ENCODE data around the gene TOGARAM2.

The TOGARAM2 gene

GRCh38 chr2:28997847-28998735 lies 17.0 kb downstream of the TOGARAM2 start:
- no peak for DNase-seq (ENCODE audit: low spot score)

GRCh38 chr2:29000481-29000880 lies 19.4 kb downstream of the TOGARAM2 start:
- no peak for DNase-seq (ENCODE audit: low spot score)

GRCh38 chr2:29000956-29001355 lies 19.9 kb downstream of the TOGARAM2 start:
- DNase-seq (ENCODE audit: low spot score), result no peak

- DNase-seq (ENCODE audit: low spot score), result no peak
Measured at GRCh38 chr2:29001806-29002205, 20.7 kb downstream of the TOGARAM2 start.

GRCh38 chr2:29004755-29005154 lies 23.7 kb downstream of the TOGARAM2 start:
- no peak for DNase-seq (ENCODE audit: low spot score)

GRCh38 chr2:29005331-29005730 lies 24.2 kb downstream of the TOGARAM2 start:
- DNase-seq (ENCODE audit: low spot score), result no peak

- DNase-seq (ENCODE audit: low spot score), result no peak
Measured at GRCh38 chr2:29006092-29006979, 25.2 kb downstream of the TOGARAM2 start.

GRCh38 chr2:29006980-29007301 lies 25.8 kb downstream of the TOGARAM2 start:
- DNase-seq (ENCODE audit: low spot score), result no peak

- DNase-seq (ENCODE audit: low spot score), result no peak
Measured at GRCh38 chr2:29009270-29009669, 28.2 kb downstream of the TOGARAM2 start.

GRCh38 chr2:29009711-29010677 lies 28.9 kb downstream of the TOGARAM2 start:
- DNase-seq (ENCODE audit: low spot score), result no peak

- no peak for DNase-seq (ENCODE audit: low spot score)
Measured at GRCh38 chr2:29010946-29011345, 29.8 kb downstream of the TOGARAM2 start.

GRCh38 chr2:29011418-29012060 lies 30.4 kb downstream of the TOGARAM2 start:
- no peak for DNase-seq (ENCODE audit: low spot score)

- DNase-seq (ENCODE audit: low spot score), result peak; percentile 33
Measured at GRCh38 chr2:29012211-29012681, 31.1 kb downstream of the TOGARAM2 start.

GRCh38 chr2:29013057-29013780 lies 32.1 kb downstream of the TOGARAM2 start:
- no peak for DNase-seq (ENCODE audit: low spot score)

- no peak for DNase-seq (ENCODE audit: low spot score)
Measured at GRCh38 chr2:29014331-29014730, 33.2 kb downstream of the TOGARAM2 start.

GRCh38 chr2:29014811-29015421 lies 33.8 kb downstream of the TOGARAM2 start:
- no peak for DNase-seq (ENCODE audit: low spot score)

- no peak for DNase-seq (ENCODE audit: low spot score)
Measured at GRCh38 chr2:29015701-29016470, 34.8 kb downstream of the TOGARAM2 start.

- no peak for DNase-seq (ENCODE audit: low spot score)
Measured at GRCh38 chr2:29016504-29016903, 35.4 kb downstream of the TOGARAM2 start.

- DNase-seq (ENCODE audit: low spot score), result no peak
Measured at GRCh38 chr2:29017716-29018435, 36.8 kb downstream of the TOGARAM2 start.
